ENCODE measurements around the gene XYLT1. TPM values are rescaled to one million over a fixed set of nuclear protein-coding genes. Genes with fewer than 3 reads are reported as not detected.

The XYLT1 gene
- total and polyA plus RNA-seq, 8 donors, result 6.0 to 8.4 (median 7.3) TPM

GRCh38 chr16:17211797-17212196 is 259.0 kb downstream of the XYLT1 start:
- DNase-seq (no peak), ATAC-seq (no peak)
- Histone ChIP-seq H3K4me1 (no peaks in the 10 kb centered on the region), H3K9me3 (peaks cover 0 to 7% of the 10 kb centered on the region in 2 donors), H3K27ac (no peak overlapping the region), H3K36me3 (no peaks in the 10 kb centered on the region), H3K4me3 (no peak overlapping the region), H3K27me3 (no peaks in the 10 kb centered on the region)
- TF ChIP-seq CTCF (IDR thresholded peaks at IDR 0.05), result no peak
- intact Hi-C loops (cut with DNase I), result no loop called here

GRCh38 chr16:17206712-17207111 is 264.0 kb downstream of the XYLT1 start:
- intact Hi-C loops (cut with DNase I), result no loop called here
- H3K36me3 ChIP-seq, result no peaks in the 10 kb centered on the region

GRCh38 chr16:17205279-17206211 is 265.2 kb downstream of the XYLT1 start:
- Histone ChIP-seq H3K36me3 (peaks cover 0 to under 1% of the 10 kb centered on the region in 2 donors), H3K9me3 (no peaks in the 10 kb centered on the region), H3K27me3 (no peaks in the 10 kb centered on the region), H3K4me1 (peaks cover 0 to 16% of the 10 kb centered on the region in 2 donors), H3K4me3 (no peak overlapping the region), H3K27ac (no peak overlapping the region)
- DNase-seq, result peak in 1 of 4 donors; percentile 77
- no peak for TF ChIP-seq CTCF (IDR thresholded peaks at IDR 0.05)
- no peak for ATAC-seq
- intact Hi-C loops (cut with DNase I), result no loop called here

More at GRCh38 chr16:17206712-17207111, 264.0 kb downstream of the XYLT1 start:
- H3K4me3 ChIP-seq, result no peak overlapping the region
- peaks cover 0 to 16% of the 10 kb centered on the region in 2 donors for H3K4me1 ChIP-seq
- TF ChIP-seq CTCF (IDR thresholded peaks at IDR 0.05), result no peak
- no peaks in the 10 kb centered on the region for H3K9me3 ChIP-seq
- no peak for DNase-seq
- no peak overlapping the region for H3K27ac ChIP-seq
- no peak for ATAC-seq
- no peaks in the 10 kb centered on the region for H3K27me3 ChIP-seq

- Histone ChIP-seq H3K4me1 (peaks cover 0 to 16% of the 10 kb centered on the region in 2 donors), H3K4me3 (no peak overlapping the region), H3K36me3 (peaks cover 0 to 10% of the 10 kb centered on the region in 2 donors), H3K9me3 (no peaks in the 10 kb centered on the region), H3K27ac (no peak overlapping the region), H3K27me3 (no peaks in the 10 kb centered on the region)
- DNase-seq (peak in 1 of 4 donors; percentile 10), ATAC-seq (peak; percentile 50)
- intact Hi-C loops (cut with DNase I), result no loop called here
- TF ChIP-seq CTCF (IDR thresholded peaks at IDR 0.05), result no peak
Observed at GRCh38 chr16:17204644-17205043, 266.1 kb downstream of the XYLT1 start.

- no peak overlapping the region for H3K4me3 ChIP-seq
- peaks cover 0 to 14% of the 10 kb centered on the region in 2 donors for H3K36me3 ChIP-seq
- H3K9me3 ChIP-seq, result no peaks in the 10 kb centered on the region
- intact Hi-C loops (cut with DNase I), result no loop called here
- H3K27me3 ChIP-seq, result no peaks in the 10 kb centered on the region
- TF ChIP-seq CTCF (IDR thresholded peaks at IDR 0.05), result no peak
- ATAC-seq (no peak), DNase-seq (no peak)
- H3K27ac ChIP-seq, result no peak overlapping the region
- H3K4me1 ChIP-seq, result peaks cover 0 to 16% of the 10 kb centered on the region in 2 donors
Observed at GRCh38 chr16:17204206-17204605, 266.6 kb downstream of the XYLT1 start.
